GM18870 (cell line): ENCODE measurements around the gene ZCCHC4.

Experiments used
- ATAC-seq: cut with Tn5 transposase; IDR thresholded peaks from one replicate; pipeline ENCODE4 v1.9.1; 2021; ENCODE audit warnings: moderate library complexity; ENCODE audit not compliant: unreplicated experiment

The ZCCHC4 gene

DNA sequence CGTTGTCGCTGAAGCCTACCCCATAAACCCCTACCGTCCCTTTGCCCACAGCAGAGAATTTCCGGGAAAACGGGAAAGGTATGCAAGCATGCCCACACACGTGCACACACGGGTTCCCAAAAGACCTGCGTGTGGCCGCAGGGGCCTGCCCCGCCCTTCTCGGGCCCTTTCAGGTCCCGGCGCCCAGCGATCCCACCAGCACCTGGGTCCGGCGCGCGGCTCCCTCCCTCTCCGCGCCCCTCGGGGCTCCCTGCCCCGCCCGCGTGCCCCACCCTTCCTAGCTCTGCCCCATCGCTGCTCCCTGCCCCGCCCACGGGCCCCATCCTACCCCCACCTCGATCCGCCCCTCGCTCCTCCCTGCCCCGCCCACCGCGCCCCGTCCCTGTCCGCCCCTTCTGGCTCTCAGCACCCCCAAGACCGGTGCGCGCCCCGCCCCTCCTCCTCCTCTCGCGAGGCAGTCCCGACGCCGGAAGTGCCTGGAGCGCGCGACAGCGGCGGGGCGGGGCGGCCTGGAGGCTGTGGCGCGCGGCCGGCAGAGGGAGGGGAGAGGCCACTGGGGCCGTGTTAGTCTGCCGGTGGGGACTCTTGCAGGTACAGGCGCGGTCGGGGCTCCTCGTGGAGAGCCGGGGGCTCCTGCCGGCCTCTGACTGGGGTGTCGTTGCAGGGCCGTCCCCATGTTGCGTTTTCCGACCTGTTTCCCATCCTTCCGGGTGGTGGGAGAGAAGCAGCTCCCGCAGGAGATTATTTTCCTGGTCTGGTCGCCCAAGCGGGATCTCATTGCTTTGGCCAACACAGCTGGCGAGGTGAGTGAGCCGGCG lies 64.4 kb downstream of the ZCCHC4 start, which contains the start of gene ANAPC4:
Gene ANAPC4 (plus strand): TSS at position 510 of the 818 bp plus-strand sequence. CDS start 165 bp downstream, at position 675.
- ATAC-seq: peak; percentile 55

DNA sequence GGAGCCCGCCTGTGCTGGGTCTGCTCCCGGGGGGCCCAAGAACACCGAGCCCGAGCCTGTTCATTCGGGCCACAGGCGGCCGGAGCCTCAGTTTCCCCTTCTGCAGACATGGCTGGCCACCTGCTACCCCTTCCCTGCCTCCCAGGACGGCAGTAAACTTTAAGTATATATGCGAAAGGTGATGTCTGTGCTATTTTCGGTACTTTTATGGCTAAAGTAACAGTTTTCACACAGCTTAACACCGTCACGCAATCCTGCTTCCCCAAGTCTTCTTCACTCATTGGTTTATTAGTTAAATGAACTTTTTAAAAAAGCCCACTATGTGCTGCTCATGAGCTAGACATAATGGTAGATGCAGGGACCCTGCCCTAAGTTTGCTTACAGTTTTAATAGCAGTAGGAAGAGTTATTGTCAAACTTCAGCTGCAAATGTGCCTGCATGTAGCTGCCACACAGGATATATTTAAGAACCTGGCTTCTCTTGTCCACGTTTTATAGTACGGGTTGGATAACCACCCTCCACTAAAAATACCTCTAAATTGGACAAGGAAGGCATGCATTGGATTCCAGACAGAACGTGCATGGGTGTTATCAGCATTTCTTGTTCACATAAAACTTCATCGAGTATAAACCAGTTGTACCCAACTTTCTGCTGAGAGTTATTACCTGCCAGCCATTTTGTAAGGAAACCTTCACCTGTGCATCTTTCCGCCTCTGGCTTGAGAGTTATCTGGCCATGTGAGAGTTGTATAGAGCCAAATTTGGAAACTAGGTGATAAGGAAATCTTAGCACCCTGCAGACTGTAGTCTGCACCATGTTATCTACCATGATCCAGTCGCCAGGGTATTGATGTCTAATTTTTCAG lies 65.2 kb downstream of the ZCCHC4 start:
- peak; percentile 17 for ATAC-seq

DNA sequence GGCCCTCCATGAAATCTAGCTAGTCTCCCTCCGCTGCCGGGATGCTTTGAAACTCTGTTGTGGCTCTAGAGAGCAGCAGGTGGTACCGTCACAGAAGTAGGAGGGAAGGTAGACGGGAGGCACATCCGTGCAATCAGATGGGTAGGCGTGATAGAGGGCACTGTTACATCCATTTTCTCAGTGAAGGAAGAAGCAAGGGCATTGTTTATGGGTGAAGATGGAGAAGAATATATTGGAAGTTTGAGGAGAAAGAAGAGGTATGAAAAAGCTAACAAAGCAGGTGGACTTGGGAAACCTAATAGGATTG lies 65.8 kb downstream of the ZCCHC4 start:
- no peak for ATAC-seq

DNA sequence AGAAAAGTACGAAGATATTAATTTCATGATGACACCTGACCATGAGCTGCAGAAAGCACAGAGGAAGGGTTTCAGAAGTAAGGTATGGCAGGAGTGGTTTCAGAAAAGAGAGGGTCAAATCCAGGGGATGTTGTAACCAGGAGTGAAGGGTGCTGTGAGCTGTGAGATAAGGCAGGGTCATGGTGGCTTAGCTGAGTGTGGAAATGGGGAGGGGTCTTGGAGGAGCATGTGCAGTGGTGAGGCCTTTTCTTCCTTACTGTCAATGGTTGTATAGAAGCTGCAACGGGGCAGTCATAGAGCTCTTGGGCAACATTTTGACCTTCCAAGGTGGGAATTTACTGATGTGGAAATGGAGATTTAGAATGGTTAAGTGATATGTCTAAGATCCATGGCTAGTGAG lies 67.0 kb downstream of the ZCCHC4 start:
- ATAC-seq: no peak

DNA sequence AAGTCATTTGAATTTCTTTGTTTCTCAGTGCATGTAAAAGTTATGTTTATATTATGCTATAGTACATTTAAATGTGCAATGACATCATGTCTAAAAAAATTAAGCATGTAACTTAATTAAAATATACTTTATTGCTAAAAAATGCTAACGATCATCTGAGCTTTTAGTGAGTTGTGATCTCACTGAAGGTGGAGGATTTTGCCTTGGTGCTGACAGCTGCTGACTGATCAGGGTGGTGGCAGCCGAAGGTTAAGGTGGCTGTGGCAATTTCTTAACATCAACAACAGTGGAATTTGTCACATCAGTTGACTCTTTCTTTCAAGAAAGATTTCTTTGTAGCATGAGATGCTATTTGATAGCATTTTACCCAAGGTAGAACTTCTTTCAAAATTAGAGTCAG lies 71.1 kb downstream of the ZCCHC4 start:
- ATAC-seq: no peak

DNA sequence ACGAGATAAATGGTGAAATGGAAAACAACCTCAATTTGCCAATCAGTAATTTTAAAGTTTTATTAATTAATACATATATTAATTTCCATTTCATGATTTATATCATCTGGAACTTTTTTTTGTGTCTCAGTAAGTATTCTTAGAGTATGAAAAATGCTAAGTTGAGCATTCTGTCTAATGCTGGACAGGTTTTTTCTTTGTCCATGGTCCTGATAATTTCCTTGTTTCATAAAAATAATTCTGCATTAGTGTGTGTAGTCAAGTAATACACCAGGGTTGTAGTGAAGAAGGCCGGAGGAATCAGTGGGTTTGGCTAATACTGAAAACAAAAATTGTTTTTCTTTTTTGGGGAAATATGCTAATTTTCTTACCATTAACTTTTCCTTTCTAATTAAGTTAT lies 74.4 kb downstream of the ZCCHC4 start:
- no peak for ATAC-seq

DNA sequence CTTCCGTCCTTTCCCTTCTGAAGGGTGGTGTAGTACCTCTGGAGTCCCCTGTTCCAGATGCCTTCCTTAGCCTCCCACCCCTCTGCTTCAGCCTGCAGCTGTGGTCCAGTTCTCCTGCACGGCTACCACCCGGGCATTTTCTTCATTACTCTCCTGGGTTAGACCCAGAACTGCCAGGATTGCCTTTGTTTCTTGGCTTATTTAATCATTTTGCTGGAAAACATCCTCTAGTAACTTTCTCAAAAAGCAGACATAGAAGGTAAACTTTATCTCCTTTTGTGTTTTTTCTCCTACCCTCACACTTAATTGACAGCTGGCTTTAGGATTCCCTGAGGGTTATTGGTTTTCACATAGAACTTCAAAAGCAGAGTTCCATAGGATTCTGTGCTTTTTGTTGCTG lies 84.7 kb downstream of the ZCCHC4 start:
- ATAC-seq: no peak

DNA sequence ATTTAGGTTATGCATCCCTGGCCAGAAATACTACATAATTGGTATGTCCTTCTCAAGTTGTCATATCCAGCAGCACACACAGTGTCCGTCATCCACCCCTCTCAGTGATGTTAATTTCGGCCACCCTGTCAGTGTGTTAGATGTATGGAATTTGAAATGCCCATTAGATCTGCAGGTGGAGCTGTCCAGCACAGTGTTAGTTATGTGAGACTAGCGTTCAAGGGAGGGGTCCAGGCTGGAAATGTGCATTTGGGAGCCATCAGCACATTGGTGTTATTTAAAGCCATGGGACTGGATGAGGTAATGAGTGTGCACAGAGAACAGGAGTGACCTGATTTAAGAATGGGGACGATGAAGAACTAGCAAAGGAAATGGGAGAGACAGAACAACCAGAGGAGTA lies 86.9 kb downstream of the ZCCHC4 start:
- no peak for ATAC-seq

DNA sequence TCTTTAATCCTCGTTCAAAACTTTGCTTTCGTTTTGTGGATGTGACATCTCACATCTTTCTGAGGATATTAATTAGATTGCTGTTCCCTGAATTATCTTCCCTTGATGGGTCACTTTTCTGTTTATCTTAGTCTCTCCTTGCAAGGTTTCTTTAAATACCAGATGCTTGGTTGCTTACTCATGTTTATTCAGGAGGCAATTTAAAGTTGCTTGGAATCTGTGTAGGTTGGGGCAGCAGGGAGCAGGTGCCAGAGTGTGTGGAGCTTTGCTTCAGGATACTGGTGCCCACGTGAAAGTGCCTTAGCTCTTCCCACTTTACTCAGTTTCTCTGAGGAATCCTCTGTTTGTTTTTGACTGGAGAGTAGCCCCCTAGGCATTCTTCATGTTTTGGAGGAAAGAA lies 88.5 kb downstream of the ZCCHC4 start:
- ATAC-seq: no peak

DNA sequence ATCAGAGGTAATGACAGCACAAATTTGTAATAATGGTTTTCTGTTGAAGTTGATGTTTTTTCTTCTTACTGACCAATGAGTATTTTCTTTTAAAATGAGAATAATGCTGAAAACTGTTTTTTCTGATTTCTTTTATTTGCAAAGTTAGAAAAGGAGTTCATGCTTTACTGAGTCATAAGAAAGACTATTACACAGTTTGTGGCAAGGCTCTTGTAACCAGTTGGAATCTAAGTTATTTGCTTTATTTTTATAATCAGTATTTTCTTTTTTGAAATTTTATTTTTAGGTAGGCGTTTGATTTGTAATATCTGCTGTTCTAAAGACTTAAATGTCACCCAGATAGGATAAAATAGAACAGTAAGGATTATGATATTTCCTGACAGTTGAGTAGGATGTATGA lies 89.9 kb downstream of the ZCCHC4 start:
- no peak for ATAC-seq

DNA sequence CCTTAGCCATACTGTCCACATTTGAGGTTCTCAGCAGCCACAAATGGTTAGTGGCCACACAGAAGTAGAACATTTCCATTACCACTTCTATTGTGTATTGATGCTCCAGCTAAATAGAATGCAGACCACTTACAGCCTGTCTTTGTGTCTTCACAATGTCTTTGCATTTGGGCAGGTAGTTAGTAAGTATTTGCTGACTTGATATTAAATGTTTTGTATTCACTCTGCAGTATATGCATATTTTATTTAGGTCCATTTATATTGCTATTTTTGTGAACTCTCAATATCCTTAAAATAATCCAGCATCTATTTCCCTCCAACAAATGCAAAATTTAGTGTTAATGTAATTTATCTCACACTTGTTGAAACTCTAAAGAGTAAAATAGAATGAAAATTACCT lies 91.1 kb downstream of the ZCCHC4 start:
- no peak for ATAC-seq

DNA sequence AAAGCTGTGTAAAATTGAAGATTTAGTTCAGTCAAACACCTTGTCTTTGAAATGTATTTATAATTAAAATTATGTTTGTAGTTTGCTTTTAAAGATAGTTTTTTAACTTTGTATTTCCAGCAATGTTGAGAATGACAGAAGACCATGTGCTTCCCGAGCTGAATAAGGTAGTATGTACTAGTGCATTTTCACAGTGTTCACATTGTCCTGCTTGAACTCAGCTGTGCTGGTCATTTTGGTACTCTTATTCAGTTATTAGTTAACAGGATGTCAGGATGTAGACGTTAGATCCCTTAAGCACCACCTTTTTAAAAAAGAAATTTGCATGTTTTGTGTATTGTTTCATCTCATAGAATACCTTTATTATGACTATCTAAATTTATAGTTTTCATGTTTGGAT lies 92.9 kb downstream of the ZCCHC4 start:
- ATAC-seq: no peak

DNA sequence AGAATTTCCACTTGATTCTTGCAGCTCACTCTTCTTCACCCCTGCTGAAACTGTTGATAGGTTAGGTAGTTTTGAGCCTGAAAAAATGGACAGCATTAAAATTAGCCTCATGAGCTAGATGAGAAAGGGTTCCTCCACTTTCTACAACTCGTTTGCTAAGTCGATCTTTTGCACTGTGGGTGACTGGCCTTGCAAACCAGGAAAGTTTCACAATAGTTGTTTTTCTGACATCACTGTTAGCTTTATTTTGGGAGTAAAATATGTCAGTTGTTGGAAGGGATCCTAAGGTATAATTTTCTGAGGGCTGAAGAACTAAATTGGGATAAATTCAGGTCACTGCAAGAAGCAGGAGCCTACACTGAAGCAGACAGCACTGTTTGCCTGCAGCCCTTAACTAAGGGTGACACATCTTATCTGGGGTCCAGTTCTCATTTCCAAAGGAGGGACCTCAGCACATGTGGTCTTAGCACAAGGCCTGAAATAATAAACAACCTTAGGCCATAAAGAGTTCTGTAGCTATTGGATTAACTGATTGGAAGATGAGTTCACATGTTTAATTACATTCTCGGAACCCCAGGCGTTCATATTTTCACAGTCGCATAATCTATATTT lies 93.6 kb downstream of the ZCCHC4 start:
- ATAC-seq: no peak

DNA sequence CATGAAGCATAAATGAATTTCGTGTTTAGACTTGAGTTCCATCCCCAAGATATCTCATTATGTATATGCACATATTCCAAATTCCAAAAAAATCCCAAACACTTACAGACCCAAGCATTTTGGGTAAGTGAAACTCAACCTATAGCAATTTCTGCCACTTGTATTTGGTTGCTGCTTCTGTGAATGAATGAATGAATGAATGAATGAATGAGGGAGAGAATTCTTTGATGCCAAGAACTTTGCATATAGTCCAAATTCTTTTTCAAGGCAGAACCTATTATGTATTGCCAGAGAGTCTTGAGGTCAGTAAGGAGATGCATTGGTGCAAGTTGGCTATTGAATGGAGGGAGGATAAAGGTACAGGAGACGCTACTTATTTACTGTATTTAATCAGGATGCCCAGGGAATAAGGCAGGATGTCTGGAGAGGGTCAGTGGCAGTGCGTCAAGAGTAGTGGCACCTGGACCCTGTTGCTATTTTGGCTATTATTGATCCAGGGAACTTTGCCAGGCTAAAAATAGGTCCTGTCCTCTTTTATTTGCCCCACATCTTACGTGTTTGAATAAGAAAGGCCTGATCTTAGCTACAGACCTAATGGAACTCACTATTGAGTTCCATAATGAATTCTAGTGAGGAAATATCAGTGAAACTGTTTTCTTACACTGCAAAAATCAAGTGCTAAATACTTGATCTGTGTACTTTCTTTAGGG lies 98.4 kb downstream of the ZCCHC4 start:
- ATAC-seq: no peak

DNA sequence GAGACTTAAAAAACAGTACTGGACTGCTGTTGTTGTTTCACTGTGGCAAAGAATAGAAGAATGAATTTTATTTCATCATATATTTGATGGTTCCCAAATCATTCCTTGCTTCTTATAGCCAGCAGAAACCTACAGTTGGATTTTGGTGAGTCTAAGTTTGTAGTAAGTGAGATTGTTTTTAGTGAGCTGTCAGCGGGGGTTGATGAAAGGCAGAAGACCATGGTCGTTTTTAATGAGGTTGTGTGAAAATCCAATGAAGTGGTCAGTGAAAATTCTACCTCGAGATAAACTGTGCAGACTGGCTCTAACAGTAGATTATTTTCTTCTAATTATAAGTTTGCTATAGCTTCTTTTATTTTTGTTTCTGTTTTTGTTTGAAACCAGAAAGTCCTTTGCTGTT lies 100.7 kb downstream of the ZCCHC4 start:
- no peak for ATAC-seq

DNA sequence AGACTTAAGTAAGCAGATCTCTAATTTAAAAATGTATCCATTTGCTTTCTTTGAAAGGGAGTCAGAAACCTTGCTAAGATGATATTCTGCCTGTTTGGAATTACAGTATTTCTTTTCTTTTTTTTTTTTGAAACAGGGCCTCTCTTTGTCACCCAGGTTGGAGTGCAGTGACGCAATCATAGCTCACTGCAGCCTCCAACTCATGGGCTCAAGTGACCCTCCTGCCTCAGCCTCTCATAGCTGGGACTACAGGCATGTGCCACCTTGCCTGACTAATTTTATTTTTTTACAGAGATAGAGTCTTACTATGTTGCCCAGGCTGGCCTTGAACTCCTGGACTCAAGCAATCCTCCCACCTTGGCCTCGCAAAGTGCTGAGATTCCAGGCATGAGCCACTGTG lies 104.4 kb downstream of the ZCCHC4 start:
- ATAC-seq: no peak
